RWPE1 (cell line): ENCODE results near the gene BTBD9.
A peak's percentile ranks its signal among the peaks of the same experiment; 100 is the strongest.

ENCODE experiments used
- CTCF ChIA-PET: fragments of 350-600 bp; sonication (Branson Sonifier 250); formaldehyde crosslinking; extraction: SDS; loops from one replicate; lab custom pipeline; 2021; lab: Yijun Ruan, JAX
- POLR2A ChIA-PET: fragments of 400-600 bp; formaldehyde crosslinking; extraction: SDS; loops from one replicate; lab custom pipeline; 2020; ENCODE audit warnings: antibody characterized with exemption; ENCODE audit not compliant: low non-redundant PET; lab: Yijun Ruan, JAX
- DNase-seq: peaks from one replicate; pipeline ENCODE4 v3.0.0; 2012; ENCODE audit warnings: low spot score
- H3K27ac ChIP-seq: fragments of 450-650 bp; 2 replicates; pipeline ENCODE4 v1.5.1; 2017
- TF ChIP-seq, protein P1 (sequence below): fragments of 450-650 bp; conservative IDR thresholded peaks from 2 replicates; pipeline ENCODE4 v1.5.1; 2017; ENCODE audit warnings: low read depth, mild to moderate bottlenecking

The BTBD9 gene

DNA sequence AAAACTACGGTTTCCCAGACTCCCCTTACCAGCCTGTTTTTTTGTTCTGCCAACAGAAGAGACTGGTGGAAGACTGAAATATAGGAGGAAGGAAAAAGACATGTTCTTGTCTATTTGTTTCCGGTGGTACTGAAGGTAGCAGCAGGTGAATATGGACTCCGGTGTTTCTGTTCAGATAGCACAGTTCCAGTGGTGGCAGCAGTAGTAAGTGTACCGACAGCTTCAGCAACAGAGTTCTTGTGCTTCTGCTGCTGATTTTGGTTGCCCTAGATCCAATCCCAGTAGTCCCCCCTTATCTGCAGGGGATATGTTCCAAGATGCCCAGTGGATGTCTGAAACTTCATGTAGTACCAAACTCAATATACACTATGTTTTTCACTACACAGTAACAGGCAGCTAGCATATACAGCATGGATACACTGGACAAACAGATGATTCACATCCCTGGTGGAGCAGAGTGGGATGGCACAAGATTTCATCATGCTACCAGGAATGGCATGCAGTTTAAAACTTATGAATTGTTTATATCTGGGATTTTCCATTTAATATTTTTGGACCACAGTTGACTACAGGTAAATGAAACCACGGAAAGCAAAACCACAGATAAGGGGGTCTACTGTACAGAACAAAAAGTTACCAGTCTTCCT is 301.8 kb downstream of the BTBD9 start:
- DNase-seq: peak; percentile 56
- H3K27ac ChIP-seq: no peak overlapping the region
- ChIA-PET CTCF (interaction anchor here (0.6 kb wide), 1 partner anchor 294 kb away, joined by 3 read pairs; no protein-coding TSS in a partner anchor), POLR2A (no interaction called here)
- TF ChIP-seq, protein P1, sequence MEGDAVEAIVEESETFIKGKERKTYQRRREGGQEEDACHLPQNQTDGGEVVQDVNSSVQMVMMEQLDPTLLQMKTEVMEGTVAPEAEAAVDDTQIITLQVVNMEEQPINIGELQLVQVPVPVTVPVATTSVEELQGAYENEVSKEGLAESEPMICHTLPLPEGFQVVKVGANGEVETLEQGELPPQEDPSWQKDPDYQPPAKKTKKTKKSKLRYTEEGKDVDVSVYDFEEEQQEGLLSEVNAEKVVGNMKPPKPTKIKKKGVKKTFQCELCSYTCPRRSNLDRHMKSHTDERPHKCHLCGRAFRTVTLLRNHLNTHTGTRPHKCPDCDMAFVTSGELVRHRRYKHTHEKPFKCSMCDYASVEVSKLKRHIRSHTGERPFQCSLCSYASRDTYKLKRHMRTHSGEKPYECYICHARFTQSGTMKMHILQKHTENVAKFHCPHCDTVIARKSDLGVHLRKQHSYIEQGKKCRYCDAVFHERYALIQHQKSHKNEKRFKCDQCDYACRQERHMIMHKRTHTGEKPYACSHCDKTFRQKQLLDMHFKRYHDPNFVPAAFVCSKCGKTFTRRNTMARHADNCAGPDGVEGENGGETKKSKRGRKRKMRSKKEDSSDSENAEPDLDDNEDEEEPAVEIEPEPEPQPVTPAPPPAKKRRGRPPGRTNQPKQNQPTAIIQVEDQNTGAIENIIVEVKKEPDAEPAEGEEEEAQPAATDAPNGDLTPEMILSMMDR: no peak

DNA sequence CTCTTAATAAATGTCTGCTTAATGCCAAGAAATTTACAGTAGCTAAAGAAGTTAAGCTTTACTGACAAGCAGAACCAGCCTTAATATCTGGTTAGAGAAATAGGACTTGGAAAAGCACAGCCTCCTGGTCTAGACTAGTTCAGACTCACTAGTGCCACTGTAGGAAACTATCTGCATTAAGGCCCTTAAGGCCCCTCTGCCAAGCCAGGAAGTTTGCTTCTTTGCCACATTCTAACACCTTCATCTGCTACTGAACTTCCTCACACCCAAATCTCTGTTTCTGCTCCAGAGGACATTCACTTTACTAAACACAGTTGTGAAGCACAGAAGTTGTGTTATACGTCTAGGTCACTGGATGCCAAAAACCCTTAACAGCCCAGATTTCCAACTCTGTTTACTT is 302.8 kb downstream of the BTBD9 start:
- ChIA-PET CTCF (interaction anchor here (0.6 kb wide), 1 partner anchor 18 kb away, joined by 3 read pairs; no protein-coding TSS in a partner anchor), POLR2A (no interaction called here)
- no peak for DNase-seq
- TF ChIP-seq, protein P1: no peak
- H3K27ac ChIP-seq: no peak overlapping the region

DNA sequence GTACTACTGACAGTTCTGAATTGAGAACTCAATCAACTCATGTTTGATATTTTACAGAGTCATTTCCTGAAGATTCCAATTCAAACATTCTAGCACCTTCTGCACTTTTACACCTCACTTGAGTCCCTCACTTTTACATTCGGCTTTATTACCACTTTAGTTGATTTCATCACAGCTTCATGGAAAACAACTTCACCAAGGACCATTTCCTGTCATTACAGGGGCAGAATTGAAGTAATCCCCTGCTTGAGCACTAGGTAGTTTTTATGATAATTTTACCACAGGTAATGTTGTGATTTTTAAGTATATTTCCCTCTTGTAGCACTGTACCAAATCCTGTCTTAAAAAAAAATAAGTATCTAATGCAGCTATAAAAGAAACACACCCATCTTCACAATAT is 312.9 kb downstream of the BTBD9 start:
- CTCF ChIA-PET: no interaction called here
- H3K27ac ChIP-seq: no peak overlapping the region
- no peak for DNase-seq
- POLR2A ChIA-PET: no interaction called here
- TF ChIP-seq, protein P1: no peak

DNA sequence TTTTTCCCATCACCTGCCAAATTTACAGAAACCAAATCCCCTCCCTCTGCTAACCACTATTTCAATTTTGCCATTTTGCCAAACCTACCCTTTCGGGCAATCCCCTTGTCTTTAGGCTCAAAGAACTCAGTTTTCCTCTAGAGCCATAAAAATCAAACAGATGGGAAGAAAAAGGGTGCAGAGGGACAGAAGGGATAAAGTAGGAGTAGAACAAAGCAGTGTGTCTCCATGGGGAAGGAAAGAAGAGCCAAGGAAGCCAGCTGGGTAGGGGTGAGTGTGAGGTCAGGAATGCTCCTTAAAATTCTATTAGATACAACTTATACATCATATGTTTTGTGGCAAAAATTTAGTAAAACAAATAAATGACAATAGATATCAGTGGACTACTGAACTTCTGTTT is 316.5 kb downstream of the BTBD9 start:
- no peak for DNase-seq
- TF ChIP-seq, protein P1: no peak
- POLR2A ChIA-PET: no interaction called here
- CTCF ChIA-PET: no interaction called here
- H3K27ac ChIP-seq: no peak overlapping the region

DNA sequence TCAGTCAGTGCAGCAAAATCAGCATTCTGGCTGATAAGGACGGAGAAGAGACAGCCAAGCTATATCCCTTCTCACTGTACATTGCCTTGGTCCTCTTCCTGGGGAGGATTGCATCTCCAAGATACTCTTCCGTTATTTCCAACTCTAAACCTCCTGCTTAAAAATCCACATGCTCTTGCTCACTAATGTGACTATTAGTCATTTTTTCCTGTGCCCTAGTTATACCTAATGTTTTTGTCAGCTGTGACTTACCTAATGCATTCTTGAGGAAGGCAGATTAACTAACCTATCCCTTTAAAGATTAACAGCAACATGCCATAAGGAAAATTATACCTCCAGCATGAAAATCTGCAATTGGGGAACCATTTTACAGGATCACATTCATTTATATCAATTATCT is 317.6 kb downstream of the BTBD9 start:
- H3K27ac ChIP-seq: no peak overlapping the region
- ChIA-PET CTCF (no interaction called here), POLR2A (no interaction called here)
- TF ChIP-seq, protein P1: no peak
- no peak for DNase-seq

DNA sequence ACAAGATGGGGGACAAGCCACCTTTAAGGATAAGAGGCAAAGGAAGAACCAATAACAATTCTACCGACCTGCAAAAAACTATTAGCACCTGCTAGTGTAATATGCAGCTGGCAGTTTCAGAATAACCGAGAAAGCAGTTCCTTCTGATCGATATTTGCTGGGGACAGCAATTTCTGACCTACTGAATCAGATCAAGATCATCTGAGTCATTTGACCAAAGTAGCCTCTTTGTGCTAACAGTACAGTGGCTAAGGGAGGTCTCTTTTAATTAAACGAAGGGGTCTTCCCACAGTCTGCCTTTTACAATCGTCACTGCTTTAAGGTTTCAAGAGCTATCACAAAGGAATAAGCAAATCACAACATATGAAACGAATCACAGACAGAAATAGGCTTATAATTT is 318.9 kb downstream of the BTBD9 start:
- CTCF ChIA-PET: interaction anchor here (0.5 kb wide), 1 partner anchor 97 kb away, joined by 7 read pairs; no protein-coding TSS in a partner anchor
- H3K27ac ChIP-seq: no peak overlapping the region

More for the DNA sequence above, 318.9 kb downstream of the BTBD9 start:
- no peak for DNase-seq
- POLR2A ChIA-PET: no interaction called here
- TF ChIP-seq, protein P1: no peak
